ENCODE results near the gene FANCI. TPM values are rescaled to one million over a fixed set of nuclear protein-coding genes. Genes with fewer than 3 reads are reported as not detected.

FANCI gene
- total RNA-seq, 4 donors from 2014 or later, result 4.4 to 30.1 (median 7.8) TPM

DNA sequence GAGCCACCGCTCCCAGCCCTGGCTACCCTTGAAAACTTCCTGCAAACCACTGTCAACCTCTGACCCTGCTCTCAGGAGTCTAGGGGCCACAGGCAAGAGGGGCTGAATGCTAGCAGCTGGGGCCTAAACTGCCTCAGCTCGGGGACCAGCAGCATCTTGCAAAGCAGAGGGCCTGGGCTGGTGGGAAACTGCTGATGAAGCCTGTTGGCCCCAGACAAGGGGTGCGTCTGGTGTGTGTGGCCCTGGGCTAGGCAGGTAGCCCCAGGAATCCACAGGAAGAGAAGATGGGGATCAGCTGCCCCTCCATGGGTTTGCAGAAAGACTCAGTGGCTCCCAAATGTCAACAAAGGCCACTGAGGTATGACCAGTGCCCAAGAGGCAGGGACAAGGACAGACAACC lies 99.1 kb downstream of the FANCI start:
- TF ChIP-seq, protein P1, sequence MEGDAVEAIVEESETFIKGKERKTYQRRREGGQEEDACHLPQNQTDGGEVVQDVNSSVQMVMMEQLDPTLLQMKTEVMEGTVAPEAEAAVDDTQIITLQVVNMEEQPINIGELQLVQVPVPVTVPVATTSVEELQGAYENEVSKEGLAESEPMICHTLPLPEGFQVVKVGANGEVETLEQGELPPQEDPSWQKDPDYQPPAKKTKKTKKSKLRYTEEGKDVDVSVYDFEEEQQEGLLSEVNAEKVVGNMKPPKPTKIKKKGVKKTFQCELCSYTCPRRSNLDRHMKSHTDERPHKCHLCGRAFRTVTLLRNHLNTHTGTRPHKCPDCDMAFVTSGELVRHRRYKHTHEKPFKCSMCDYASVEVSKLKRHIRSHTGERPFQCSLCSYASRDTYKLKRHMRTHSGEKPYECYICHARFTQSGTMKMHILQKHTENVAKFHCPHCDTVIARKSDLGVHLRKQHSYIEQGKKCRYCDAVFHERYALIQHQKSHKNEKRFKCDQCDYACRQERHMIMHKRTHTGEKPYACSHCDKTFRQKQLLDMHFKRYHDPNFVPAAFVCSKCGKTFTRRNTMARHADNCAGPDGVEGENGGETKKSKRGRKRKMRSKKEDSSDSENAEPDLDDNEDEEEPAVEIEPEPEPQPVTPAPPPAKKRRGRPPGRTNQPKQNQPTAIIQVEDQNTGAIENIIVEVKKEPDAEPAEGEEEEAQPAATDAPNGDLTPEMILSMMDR (IDR thresholded peaks at IDR 0.05; ENCODE audit: low read depth), result no peak

DNA sequence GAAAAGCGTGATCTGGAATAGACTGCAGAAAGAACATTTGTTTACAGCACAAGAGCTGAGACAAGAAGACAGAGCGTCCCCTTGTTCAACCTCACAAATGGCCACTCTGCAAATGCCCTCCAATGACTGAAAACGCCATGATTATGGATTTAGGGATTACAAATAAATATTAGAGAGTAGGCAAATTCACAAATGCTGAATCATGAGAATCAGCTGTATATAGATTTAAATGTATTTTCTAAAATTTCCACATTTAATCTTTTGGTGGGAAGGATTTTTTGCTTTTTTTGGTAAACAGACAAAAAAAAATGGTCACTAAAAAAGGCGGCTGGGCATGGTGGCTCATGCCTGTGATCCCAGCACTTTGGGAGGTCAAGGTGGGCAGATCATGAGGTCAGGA lies 101.5 kb downstream of the FANCI start:
- TF ChIP-seq, protein P1 (IDR thresholded peaks at IDR 0.05; ENCODE audit: low read depth), result no peak

DNA sequence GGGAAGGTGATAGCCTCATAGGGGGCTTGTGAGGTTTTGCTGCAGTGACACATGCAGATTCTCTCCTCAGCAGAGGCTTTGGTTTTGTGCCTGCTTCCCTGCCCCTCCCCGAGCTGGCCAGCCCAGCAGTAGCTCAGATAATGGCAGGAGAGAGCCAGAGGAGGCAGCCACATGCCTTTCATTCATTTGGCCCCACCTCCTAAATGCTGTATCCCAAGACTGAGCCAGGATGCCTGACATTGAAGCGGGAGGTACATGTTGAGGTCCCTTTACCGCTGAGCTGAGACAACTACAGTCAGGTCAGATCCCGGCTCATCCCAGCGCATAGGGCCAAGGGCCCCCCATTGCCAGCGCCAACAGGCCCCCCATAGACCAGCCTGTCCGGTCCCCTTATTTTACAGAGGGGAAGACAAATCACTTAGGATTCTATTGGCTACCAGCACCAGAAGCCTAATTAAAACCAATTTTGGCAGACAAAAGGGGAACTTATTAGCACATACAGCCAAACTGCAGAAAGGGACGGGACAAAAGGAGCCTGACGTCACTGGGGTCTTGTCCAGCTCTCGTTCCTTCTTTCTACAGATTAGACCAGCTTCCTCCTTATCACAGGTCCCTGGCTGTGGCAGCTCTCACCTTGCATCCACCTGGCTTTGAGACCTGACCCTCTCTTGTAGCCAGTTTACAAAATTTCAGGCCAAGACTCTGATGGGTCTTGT lies 102.9 kb downstream of the FANCI start:
- TF ChIP-seq, protein P1 (IDR thresholded peaks at IDR 0.05; ENCODE audit: low read depth), result no peak

DNA sequence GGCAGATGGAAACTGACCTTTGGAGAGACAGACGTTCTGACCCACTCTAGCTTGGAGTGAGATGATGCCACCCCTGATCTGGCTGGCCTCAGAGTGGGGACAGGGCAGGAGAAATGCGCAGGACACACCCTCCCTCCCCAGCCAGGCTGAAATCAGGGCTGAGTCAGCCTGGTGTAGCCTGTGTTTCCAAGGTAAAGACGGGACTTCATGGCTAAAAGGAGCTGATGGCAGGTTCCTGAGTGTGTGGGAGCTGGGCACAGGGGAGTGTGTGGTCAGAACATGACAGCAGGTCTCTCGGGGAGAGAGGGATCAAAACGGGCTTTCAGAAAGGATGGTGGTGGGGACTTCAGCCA lies 105.4 kb downstream of the FANCI start:
- TF ChIP-seq, protein P1 (IDR thresholded peaks at IDR 0.05; ENCODE audit: low read depth), result no peak

DNA sequence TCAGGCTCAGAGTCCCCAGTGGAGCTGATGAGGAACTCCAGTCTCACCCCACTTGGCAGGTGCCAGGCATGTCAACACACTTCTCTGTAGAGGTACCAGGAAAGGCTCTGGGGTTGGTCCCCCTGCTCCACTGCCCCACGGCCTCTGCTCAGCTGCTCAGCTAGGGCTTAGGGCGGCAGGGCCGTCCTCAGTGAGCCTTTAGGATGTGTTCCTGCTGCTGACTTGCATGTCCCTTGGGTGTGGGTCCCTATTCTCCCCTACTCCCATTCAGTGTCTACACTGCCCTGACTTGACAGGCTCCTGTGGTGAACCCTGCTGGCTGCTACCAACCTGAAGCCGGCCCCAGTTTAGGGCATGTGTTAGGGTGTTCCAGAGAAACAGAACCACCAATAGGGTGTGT lies 108.7 kb downstream of the FANCI start:
- TF ChIP-seq, protein P1 (IDR thresholded peaks at IDR 0.05; ENCODE audit: low read depth), result no peak

DNA sequence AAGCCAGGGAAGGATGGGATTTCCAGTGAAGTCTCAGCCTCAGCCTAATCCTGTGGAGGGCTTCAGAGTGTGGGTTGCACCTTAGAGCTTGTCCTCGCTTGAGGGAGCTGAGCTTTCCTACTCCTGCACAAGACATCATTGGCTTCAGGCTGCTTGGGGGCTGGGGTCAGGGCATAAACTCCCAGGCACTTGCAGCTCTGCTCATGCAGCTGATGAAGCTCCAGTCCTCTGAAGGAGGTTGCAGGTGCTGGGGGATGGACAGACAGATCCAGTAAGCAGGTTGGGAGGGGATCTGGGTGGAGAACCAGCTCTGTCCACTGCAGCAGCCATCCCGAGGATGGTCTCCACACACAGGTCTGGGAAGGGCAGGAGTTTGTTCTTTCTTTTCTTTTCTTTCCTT lies 110.2 kb downstream of the FANCI start:
- TF ChIP-seq, protein P1 (IDR thresholded peaks at IDR 0.05; ENCODE audit: low read depth), result no peak

DNA sequence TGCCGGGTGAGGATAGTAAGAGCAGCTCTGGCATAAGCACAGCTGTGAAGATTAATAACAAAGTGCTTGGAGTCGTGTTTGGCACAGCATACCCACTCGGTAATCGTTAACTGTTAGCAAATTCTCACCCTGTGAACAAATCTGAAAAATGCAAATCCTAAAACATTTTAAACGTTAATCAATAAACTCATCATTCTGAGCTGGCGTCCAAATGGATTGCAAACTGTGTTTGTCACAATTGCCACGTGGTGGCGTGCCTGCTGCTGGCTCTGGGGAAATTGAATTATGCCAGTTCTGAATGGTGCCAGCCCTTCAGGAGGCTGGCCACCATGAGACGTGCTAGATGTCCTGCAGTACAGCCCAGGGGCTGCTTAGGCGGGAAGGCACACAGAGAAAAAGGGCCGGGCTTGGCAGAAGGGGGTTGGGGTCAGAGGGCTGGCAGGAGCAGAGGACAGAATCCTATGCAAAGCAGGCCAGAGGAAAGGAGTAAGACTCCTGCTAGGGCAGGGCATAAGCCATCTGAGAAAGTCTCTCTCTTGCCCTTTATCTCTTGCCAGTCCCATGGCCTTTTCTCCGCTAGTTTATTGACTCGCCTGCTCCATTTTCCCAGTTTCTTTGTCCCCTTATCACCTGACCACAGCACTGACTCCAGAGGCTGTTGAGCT lies 113.0 kb downstream of the FANCI start:
- TF ChIP-seq, protein P1 (IDR thresholded peaks at IDR 0.05; ENCODE audit: low read depth), result no peak

Data from subcutaneous adipose tissue (tissue), 4 donors.